T-helper 17 cell (primary cell): ENCODE results near the gene SHOX. TPM values are rescaled to one million over a fixed set of nuclear protein-coding genes. Genes with fewer than 3 reads are reported as not detected.

Experiments used
- ATAC-seq: fragments of 150-1000 bp; cut with Tn5 transposase; 2 replicates; pipeline ENCODE4 v1.10.0; 2021; ENCODE audit warnings: mild to moderate bottlenecking, moderate library complexity
- DNase-seq, 3 donors: peaks; one replicate each; pipeline versions ENCODE4 v3.0.0 to v3.0.0-alpha.2; 2020 to 2021
- H3K9me3 ChIP-seq: one replicate; pipeline ENCODE4 v1.7.0; 2013; ENCODE audit warnings: low read length, mild to moderate bottlenecking; ENCODE audit not compliant: control insufficient read depth, poor library complexity, severe bottlenecking
- H3K27ac Mint-ChIP-seq: one replicate; pipeline ENCODE4 v1.8.0; 2022; ENCODE audit warnings: mild to moderate bottlenecking, moderate library complexity, mixed read lengths
- H3K27me3 Mint-ChIP-seq: one replicate; pipeline ENCODE4 v1.8.0; 2022; ENCODE audit warnings: mixed read lengths
- H3K36me3 Mint-ChIP-seq: one replicate; pipeline ENCODE4 v1.8.0; 2022; ENCODE audit warnings: low read depth, mixed read lengths
- H3K4me1 Mint-ChIP-seq: one replicate; pipeline ENCODE4 v1.8.0; 2022; ENCODE audit warnings: mild to moderate bottlenecking, mixed read lengths
- H3K4me3 Mint-ChIP-seq: one replicate; pipeline ENCODE4 v1.8.0; 2022; ENCODE audit warnings: mild to moderate bottlenecking, moderate library complexity, mixed read lengths
- total RNA-seq, 4 donors: library from RNA in 2 of 4; stranded (reverse) in 2 of 4; gene quantifications; one replicate each; pipeline ENCODE4 v1.2.3 and lab custom pipeline; 2022 to 2026

The SHOX gene
- total RNA-seq, 2 donors from 2014 or later: not detected

DNA sequence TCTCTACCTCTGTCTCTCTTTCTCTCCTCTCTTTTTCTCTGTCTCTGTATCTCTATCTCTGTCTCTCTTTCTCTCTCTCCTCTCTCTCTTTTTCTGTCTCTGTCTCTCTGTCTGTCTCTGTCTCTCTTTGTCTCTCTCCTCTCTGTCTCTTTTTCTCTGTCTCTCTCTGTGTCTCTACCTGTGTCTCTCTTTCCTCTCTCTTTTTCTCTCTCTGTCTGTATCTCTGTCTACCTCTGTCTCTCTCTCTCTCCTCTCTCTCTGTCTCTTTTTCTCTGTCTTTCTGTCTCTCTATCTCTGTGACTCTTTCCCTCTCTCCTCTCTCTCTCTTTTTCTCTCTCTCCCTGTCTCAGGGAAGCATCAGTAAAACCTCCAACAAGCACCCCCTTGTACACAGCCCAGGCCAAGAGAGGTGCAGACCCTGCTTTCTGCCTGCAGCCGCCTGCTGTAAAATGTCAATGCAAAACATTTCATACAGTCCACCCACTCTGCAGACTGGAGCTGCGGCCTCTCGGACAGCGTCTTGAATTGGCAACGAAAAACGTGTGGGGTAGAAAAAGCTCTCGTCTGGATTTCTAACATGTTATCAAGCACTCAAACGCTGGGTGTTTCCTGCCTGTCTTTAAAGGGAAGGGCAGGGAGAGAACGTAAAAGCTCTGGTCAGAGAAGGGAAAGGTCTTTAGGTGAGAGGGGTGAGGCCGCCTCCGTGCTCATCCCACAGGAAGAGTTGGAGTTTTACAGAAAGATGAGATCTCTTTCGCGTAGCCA is 3.7 kb upstream of the SHOX start:
- H3K4me1 Mint-ChIP-seq: no peaks in the 10 kb centered on the region
- peaks cover 9% of the 10 kb centered on the region for H3K36me3 Mint-ChIP-seq
- ATAC-seq: no peak
- H3K9me3 ChIP-seq: no peaks in the 10 kb centered on the region
- no peak overlapping the region for H3K4me3 Mint-ChIP-seq
- DNase-seq: no peak
- H3K27me3 Mint-ChIP-seq: peaks cover 10% of the 10 kb centered on the region
- H3K27ac Mint-ChIP-seq: no peak overlapping the region

GRCh38 chrX:627510-627981 is 3.0 kb upstream of the SHOX start:
- no peak overlapping the region for H3K27ac Mint-ChIP-seq
- no peak for DNase-seq
- peaks cover 9% of the 10 kb centered on the region for H3K36me3 Mint-ChIP-seq
- no peak overlapping the region for H3K4me3 Mint-ChIP-seq
- no peaks in the 10 kb centered on the region for H3K4me1 Mint-ChIP-seq
- H3K27me3 Mint-ChIP-seq: peaks cover 15% of the 10 kb centered on the region
- no peak for ATAC-seq
- no peaks in the 10 kb centered on the region for H3K9me3 ChIP-seq

DNA sequence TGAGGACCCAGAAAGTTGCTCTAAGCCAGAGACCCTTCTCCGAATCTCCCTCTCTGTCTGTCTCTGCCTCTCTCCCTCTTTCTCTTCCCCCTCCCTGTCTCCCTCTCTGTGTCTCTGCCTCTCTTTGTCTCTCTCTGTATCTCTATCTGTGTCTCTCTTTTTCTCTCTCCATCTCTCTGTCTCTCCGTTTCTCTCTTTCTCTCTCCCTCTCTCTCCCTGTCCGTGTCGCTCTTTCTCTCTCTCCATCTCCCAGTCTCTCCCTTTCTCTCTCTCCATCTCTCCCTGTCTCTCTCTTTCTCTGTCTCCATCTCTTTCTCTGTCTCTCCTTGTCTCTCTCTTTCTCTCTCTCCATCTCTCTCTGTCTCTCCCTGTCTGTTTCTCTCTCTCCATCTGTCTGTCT is 2.6 kb upstream of the SHOX start:
- Mint-ChIP-seq H3K4me1 (no peaks in the 10 kb centered on the region), H3K4me3 (no peak overlapping the region), H3K27ac (no peak overlapping the region), H3K27me3 (peaks cover 19% of the 10 kb centered on the region), H3K36me3 (peaks cover 9% of the 10 kb centered on the region)
- no peak for DNase-seq
- ATAC-seq: no peak
- no peaks in the 10 kb centered on the region for H3K9me3 ChIP-seq

GRCh38 chrX:629230-630006 is 1.2 kb upstream of the SHOX start:
- no peak overlapping the region for H3K4me3 Mint-ChIP-seq
- DNase-seq (no peak), ATAC-seq (no peak)
- peaks cover 33% of the 10 kb centered on the region for H3K27me3 Mint-ChIP-seq
- no peak overlapping the region for H3K27ac Mint-ChIP-seq
- no peaks in the 10 kb centered on the region for H3K9me3 ChIP-seq
- H3K4me1 Mint-ChIP-seq: no peaks in the 10 kb centered on the region
- H3K36me3 Mint-ChIP-seq: peaks cover 6% of the 10 kb centered on the region

DNA sequence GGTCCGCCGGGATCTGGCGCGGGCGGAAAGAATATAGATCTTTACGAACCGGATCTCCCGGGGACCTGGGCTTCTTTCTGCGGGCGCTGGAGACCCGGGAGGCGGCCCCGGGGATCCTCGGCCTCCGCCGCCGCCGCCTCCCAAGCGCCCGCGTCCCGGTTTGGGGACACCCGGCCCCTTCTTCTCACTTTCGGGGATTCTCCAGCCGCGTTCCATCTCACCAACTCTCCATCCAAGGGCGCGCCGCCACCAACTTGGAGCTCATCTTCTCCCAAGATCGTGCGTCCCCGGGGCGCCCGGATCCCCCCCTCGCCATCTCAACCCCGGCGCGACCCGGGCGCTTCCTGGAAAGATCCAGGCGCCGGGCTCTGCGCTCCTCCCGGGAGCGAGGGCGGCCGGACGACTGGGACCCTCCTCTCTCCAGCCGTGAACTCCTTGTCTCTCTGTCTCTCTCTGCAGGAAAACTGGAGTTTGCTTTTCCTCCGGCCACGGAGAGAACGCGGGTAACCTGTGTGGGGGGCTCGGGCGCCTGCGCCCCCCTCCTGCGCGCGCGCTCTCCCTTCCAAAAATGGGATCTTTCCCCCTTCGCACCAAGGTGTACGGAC is 482 bp upstream of the SHOX start:
- H3K9me3 ChIP-seq: no peaks in the 10 kb centered on the region
- peaks cover 6% of the 10 kb centered on the region for H3K36me3 Mint-ChIP-seq
- H3K27me3 Mint-ChIP-seq: peaks cover 35% of the 10 kb centered on the region
- no peaks in the 10 kb centered on the region for H3K4me1 Mint-ChIP-seq
- no peak overlapping the region for H3K27ac Mint-ChIP-seq
- H3K4me3 Mint-ChIP-seq: no peak overlapping the region
- DNase-seq: no peak
- no peak for ATAC-seq

- ATAC-seq: no peak
- Mint-ChIP-seq H3K36me3 (peaks cover 6% of the 10 kb centered on the region), H3K4me3 (no peak overlapping the region), H3K27me3 (peaks cover 45% of the 10 kb centered on the region), H3K27ac (no peak overlapping the region), H3K4me1 (peaks cover under 1% of the 10 kb centered on the region)
- H3K9me3 ChIP-seq: no peaks in the 10 kb centered on the region
- DNase-seq: no peak
Observed at GRCh38 chrX:631802-632365, 1.3 kb downstream of the SHOX start.

GRCh38 chrX:632366-633042 is 1.9 kb downstream of the SHOX start:
- Mint-ChIP-seq H3K27ac (no peak overlapping the region), H3K4me1 (peaks cover 5% of the 10 kb centered on the region), H3K36me3 (peaks cover 6% of the 10 kb centered on the region), H3K4me3 (no peak overlapping the region), H3K27me3 (peaks cover 51% of the 10 kb centered on the region)
- no peaks in the 10 kb centered on the region for H3K9me3 ChIP-seq
- ATAC-seq (no peak), DNase-seq (no peak)

GRCh38 chrX:633043-633984 is 2.7 kb downstream of the SHOX start:
- H3K4me3 Mint-ChIP-seq: no peak overlapping the region
- peaks cover 8% of the 10 kb centered on the region for H3K36me3 Mint-ChIP-seq
- ATAC-seq: no peak
- H3K27ac Mint-ChIP-seq: no peak overlapping the region
- DNase-seq: no peak
- peaks cover 10% of the 10 kb centered on the region for H3K4me1 Mint-ChIP-seq
- H3K27me3 Mint-ChIP-seq: peaks cover 59% of the 10 kb centered on the region
- no peaks in the 10 kb centered on the region for H3K9me3 ChIP-seq

- Mint-ChIP-seq H3K27ac (no peak overlapping the region), H3K27me3 (peaks cover 68% of the 10 kb centered on the region), H3K4me3 (no peak overlapping the region), H3K4me1 (peaks cover 10% of the 10 kb centered on the region), H3K36me3 (peaks cover 4% of the 10 kb centered on the region)
- no peak for ATAC-seq
- DNase-seq: no peak
- H3K9me3 ChIP-seq: no peaks in the 10 kb centered on the region
Observed at GRCh38 chrX:633985-634958, 3.7 kb downstream of the SHOX start.

DNA sequence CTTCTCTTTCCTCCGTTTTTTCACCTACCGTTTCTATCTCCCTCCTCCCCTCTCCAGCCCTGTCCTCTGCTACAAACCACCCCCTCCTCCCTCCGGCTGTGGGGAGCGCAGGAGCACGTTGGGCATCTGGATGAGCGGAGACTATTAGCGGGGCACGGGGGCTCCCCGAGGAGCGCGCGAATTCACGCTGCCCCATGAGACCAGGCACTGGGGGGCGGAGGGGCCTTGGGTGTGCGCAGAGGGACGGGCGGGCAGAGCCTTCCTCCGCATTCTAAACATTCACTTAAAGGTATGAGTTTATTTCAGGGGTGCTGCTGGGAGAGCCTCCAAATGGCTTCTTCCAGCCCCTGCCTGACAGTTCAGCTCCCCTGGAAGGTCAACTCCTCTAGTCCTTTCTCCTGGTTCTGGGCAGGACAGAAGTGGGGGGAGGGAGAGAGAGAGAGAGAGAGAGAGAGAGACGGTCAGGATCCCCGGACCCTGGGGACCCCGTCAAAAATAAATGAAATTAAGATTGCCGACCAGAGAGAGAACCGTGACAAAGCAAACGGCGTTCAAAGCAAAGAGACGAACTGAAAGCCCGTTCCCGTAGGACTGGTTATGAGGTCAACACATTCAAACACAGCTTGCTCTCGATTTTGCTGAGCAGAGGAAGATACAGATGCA is 5.0 kb downstream of the SHOX start:
- H3K9me3 ChIP-seq: no peaks in the 10 kb centered on the region
- H3K27ac Mint-ChIP-seq: no peak overlapping the region
- peaks cover 77% of the 10 kb centered on the region for H3K27me3 Mint-ChIP-seq
- DNase-seq (no peak), ATAC-seq (no peak)
- peaks cover 10% of the 10 kb centered on the region for H3K4me1 Mint-ChIP-seq
- no peak overlapping the region for H3K4me3 Mint-ChIP-seq
- peaks cover 2% of the 10 kb centered on the region for H3K36me3 Mint-ChIP-seq
